NT2/D1 (cell line): ENCODE measurements around the gene RIPOR2.

ENCODE experiments used
- SUZ12 ChIP-seq: IDR thresholded peaks from 2 replicates; pipeline ENCODE4 v1.6.1; 2011; ENCODE audit not compliant: insufficient read length, insufficient read depth; ENCODE audit errors: extremely low read depth
- YY1 ChIP-seq: IDR thresholded peaks from 2 replicates; pipeline ENCODE4 v1.6.1; 2011; ENCODE audit not compliant: insufficient read length, insufficient read depth

DNA sequence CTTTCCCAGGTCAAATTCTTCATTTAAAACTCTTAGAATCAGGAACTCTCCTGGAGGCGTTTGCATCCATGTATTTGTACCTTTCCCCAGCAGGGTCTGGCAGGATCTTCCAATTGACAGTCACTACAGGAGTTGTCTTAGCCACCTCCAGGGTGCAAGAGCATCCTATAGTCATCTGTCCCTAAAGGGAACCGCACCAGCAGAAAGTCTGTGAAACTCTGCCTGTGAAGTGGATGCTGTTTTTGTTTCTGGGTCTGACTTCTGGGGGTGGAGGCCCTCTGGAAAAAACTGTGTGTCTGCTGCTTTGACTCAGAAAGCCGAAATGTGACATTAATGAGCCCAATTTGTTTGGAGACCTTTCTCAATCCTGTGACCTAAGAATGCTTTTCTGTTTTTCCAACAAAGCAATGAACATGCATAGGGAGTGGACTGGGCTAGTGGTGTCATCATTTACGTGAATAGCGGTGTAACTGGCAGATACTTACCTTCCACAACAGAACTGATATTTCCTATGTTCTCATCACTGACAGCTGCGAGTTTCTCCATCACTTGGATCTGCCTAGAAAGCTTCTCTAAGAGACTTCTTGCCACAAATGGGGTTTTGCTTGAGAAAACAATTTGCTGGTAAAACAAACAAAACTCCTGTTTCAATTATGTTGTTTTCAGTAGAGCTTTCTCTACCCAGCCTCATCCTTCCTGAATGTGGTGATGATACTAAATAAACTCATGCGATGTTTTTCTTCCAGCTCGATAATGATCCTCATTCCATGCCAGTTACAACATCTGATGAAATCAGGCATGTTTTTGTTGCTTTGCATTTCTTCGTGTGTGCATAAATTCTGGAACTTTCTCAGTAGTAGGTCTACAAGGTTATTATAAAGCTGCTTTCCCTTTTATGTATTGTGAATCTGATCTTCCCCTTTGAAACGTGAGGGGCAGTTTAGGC, 103.7 kb downstream of the RIPOR2 start:
- no peak for TF ChIP-seq YY1
- no peak for TF ChIP-seq SUZ12
